ENCODE results near the gene RALGAPA1.
A peak's percentile ranks its signal among the peaks of the same experiment; 100 is the strongest.
"Not testable (repeated sequence)": the region's sequence is repeated elsewhere in the genome, so short reads cannot be mapped to it uniquely, and the experiment has no call there.

Gene RALGAPA1

DNA sequence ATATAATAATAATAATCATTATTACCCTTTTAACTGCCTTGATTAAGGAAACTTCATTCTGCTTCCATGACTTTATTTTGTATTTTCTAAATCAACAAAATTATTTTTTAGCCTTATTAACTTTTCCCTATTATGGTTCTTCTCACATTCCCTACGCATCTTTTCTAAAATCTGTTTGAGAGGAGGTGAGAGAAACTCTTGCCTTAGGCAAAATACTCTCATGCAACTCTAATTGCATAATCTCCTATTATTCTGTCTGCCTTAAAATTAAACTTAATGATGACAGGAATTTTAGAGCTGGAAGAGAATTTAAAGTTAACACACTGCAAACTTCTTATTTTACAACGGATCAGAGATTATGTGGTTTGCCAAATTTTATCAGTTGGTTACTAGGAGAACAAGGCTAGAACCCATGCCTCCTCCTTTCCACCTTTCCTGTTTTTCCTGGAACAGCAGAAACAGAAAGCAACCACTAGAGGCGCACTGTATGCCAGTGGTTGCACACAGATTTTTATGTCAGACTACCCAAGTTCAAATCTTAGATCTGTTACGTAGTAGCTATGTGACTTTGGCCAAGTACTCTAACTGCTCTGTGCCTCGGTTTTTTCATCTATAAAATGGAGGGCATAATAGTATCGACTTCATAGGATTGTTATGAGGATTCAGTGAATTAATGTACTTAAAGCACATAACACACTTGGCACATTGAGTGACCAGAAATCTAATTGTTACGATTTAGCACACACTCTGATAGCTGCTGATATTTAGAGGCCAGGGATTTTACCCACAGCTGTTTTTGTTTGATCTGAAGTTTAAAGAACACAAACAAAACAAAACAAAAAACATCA, 12.7 kb upstream of the RALGAPA1 start:
- peak; percentile 36 to 53 for DNase-seq

DNA sequence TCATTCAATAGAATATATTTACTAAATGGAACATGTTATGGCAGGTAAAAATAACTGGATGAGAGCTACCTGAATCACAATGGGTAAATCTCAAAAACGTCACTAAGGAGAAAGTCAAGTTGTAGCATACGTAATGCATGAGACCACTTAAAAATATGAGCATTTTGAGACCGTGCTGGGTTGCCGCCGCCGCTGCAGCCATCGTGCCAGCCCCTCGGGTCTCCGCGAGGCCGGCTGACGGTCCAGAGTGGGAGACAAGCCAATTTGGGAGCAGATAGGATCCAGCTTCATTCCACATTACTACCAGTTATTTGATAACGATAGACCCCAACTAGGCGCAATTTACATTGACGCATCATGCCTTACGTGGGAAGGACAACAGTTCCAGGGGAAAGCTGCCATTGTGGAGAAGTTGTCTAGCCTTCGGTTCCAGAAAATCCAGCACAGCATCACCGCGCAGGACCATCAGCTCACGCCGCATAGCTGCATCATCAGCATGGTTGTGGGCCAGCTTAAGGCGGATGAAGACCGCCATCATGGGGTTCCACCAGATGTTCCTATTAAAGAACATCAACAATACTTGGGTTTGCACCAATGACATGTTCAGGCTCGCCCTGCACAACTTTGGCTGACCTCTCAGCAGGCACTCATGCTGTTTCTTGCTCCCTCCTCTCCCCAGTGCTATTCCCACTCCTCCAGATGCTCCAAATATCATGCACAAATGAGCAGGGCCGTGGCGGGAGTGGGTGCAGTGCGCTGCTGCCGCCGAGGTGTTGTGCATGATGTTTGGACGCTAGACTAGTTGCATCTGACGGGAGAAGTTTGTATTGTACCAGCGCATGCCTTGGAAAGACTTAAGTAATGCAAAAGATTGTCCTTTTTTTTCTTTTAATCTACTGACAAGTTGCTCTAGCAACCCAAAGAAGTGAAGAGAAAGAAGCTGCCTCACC, 10.8 kb upstream of the RALGAPA1 start:
- no peak for DNase-seq

DNA sequence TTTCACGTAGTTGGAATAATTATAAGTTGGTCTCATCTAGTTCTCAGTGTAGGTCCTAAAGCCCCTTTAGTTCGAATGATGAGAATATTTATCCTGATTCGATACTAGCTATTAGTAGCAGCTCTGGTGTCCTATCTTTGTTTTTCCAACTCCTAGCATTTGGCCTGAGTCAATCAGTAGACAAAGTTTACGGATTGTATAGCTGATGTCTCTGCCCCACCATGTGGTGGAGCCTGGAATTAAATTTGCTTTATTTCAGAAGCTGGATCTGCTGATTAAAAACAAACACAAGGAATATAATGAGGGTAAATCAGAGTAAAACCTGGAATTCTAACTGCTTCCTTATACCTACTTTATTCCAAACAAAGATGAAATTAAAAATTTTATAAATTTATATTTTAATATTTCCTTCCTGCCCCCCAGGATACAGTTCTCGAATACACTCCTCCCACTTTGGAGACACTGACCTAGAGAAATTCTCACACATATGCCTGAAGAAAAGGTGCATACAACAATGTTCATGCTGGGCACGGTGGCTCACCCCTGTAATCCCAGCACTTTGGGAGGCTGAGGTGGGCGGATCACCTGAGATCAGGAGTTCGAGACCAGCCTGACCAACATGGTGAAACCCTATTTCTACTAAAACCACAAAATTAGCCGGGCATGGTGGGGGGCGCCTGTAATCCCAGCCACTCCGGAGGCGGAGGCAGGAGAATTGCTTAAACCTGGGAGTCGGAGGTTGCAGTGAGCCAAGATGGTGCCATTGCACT, 9.4 kb upstream of the RALGAPA1 start:
- peak; percentile 29 to 55 for DNase-seq

DNA sequence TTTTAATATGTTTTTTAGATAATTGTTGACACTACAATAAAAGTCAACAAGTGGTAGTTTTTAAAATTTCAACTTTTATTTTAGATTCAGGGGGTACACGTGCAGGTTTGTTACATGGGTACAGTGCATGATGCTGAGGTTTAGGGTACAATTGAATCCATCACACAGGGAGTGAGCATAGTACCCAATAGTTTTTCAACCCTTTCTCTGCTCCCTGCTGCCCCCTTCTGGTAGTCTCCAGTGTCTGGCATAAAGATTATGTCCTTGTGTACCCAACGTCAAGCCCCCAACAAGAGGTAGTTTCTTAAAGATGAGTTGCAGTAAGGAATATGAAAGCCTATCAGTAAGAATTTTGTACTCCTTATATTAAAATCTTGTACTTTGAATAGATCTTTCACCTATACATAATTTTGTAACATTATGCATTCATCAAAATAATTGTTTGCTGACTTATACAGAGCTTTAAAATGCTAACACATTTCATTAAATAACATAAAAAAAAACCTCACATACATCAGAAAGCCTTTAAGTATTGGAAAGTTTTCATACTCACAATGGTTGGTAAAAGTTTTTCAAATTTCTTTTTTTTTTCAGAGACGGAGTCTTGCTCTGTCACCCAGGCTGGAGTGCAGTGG, 5.4 kb upstream of the RALGAPA1 start:
- DNase-seq, result peak; percentile 44 to 93

DNA sequence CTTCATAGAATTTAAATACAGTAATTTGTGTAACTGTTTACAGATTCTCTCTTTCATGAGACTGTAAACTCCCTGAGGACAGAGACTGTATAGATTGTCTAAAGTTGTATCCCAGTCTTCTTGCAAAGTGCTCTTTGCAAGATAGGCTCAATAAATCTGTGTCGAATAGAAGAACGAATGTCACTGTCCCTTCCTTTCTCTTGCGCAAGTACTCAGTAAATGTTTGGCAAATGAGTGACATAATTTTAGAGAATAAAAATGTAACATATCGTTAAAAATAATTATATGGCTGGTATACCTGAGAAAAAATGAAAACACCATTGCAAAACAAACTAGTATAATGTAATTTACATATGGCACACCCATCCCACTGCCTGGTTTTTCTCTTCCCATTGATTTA, 1.9 kb upstream of the RALGAPA1 start:
- no peak for DNase-seq

DNA sequence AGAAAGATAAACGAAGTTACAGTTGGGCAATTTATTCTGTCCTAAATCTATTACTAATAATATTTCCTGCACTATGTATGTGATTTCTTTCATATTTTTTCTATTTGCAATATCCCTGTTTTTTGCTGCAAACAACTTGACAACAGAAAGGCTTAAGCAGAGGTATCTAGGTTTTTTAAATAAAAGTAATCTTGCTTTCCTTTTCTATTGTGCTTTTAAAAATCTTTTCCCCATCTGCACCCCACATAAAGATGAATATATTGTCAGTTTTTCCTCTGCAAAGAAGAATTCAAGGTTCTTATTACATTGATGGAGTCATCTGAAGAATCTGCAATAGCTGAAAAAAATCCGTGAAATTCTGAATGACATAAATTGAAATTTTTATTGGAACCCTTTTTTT, 502 bp upstream of the RALGAPA1 start:
- no peak for DNase-seq

DNA sequence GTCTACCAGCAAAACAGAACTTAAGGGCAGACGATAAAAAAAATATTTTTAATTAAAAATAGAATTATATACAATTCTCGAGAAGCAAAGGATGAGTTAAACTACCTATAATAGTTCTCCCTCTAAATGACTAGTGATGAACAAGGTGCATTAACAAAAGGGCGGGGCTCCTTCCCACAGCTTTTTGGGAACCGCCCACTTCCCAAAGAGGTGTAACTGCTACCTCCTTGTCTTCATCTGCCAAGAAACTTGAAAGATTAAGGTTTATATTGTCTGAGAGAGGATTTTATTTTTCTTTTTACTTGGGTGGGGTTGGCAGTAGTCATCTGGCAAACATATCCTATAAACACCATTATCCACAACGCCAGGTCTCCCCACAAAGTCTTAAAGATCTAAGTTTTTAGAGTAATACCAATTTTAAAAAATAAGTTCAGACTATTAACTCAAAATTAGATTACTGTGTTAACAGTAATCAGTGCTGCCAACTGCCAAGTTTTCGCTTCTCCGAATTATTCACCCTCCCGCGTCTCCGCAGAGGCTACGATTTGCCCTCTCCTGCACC, 938 bp downstream of the RALGAPA1 start:
- DNase-seq, result peak in 1 of 2 donors; percentile 4

DNA sequence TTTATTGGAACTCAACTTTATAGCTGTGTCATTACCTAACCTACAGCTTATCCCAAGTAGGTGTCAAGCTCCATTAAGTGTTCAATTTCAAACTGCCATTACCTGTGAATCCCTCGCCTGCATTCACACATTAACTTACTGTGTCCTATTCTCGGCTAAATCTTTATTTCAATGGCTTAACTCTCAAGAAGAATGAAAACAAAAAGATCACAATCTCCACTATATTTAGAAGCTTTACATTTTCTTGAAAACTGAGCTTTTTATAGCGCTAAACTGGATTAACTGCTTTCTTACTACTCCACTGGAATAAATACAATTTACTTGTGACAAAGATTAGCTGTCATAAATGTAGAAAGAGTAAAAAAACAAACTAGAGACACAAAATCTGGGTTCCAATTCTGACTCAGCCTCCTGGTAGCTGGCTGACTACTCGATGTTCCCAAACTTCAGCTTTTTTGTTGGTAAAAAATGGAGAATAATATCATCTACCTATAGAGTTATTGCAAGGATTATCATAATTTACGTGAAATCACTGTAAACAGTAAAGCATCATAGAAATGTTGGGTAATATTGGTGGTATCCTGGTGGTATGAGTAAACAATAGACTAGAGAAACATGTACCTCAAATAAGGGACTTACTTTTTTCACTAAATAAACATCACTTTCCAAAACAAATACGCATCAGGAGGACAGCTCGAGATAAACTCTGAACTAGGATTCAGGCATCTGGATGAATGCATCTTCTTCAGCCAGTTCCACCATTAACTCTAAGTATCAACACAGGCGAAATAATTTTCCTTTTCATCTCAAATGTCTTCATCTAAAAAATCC, 1.7 kb downstream of the RALGAPA1 start:
- no peak for DNase-seq

DNA sequence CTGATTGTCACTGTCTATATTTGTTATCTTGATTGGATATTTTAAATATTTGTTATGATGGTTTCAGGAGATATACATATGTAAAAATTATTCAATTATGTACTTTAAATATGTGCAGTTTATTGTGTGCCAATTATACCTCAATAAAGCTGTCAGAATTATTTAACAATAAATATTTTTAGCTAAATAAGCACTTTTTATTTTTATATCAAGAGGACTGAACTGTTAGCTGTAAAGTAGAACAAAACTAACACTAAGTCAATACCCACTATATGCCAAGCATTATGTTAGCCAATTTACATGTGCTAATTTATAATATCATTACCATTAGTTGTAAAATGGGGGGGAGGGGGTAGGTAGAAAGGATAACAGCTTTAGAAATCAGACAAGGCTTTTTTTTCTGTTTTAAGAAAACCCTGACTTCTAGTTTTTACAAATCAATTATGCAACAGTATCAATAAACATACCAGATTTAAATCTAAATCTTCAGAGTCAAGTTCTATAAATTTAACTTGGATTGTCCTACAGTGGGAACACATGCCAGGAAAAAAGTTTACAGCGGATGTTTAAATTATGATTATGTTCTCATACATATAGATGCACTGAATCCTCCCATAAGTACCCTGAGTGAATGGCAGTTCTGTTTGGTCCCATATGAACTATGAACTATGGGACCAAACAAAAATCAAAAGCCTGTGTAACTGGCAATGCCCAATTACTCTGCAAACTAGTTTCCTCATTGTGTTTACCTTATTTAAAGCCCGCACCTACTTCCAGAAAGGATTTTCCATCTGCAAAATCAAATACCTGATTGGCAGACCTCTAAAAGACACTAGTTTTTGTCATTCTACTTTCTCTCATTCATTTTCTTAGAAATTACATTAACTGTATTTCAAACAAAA, 2.8 kb downstream of the RALGAPA1 start:
- no peak for DNase-seq

DNA sequence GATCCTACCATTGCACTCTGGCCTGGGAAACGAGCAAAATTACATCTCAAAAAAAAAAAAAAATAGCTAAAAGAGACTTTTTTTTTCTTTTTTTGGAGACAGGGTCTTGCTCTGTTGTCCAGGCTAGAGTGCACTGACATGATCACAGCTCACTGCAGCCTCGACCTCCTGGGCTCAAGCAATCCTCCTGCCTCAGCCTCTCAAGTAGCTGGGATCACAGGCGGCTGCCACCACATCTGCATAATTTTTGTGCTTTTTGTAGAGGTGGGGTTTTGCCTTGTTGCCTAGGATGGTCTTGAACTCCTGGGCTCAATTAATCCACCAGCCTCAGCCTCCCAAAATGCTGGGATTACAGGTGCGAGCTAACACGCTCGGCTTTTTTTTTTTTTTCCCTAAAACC, 11.3 kb downstream of the RALGAPA1 start:
- no peak for DNase-seq

DNA sequence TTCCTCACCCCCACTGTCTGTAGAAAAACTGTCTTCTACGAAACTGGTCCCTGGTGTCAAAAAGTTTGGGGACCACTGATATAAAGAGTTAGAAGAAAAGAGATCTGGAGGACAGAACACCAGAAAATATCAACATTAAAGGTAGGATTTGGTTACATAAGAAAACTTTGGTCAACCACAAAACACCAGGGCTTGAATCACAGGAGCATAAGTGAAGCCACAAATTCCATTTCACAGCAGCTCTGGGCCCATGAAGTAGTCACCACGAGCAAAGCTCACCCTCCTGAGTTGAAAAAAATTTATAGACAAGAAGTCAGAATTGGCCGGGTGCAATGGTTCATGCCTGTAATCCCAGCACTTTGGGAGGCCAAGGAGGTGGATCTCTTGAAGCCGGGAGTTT, 19.4 kb downstream of the RALGAPA1 start:
- DNase-seq, result no peak

DNA sequence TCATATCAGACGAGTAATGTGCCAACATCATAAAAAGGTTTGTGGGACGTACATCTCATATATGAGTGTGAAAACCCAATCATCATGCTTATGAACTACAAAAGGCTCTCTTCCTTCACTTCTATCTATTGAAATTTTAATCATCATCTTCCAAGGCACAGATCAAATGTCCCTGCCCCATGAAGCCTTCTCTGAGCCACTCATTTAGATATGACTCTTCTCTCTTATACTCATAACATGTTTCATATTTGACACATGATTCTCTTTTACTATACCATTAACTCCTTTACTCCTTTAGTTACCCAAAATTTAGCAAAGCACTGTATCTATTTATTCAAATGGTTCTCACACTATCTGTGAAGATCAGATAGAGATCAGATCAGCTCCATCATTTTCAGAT, 22.2 kb downstream of the RALGAPA1 start:
- no peak for DNase-seq

DNA sequence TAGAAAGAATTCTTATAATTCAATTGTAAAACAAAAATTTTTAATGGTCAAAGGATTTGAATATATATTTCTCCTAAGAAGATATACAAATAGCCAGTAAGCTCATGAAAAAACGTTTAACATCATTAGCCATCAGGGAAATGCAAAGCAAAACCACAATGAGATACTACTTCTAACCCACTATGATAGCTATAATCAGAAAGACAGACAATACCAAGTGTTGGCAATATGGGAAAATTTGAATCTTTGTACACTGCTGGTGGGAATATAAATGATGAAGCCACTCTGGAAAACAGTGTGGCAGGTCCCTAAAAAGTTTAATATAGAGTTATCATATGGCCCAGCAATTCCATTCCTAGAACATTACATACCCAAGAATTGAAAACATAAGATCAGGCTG, 25.4 kb downstream of the RALGAPA1 start:
- DNase-seq, result peak in 1 of 2 donors; percentile 16

DNA sequence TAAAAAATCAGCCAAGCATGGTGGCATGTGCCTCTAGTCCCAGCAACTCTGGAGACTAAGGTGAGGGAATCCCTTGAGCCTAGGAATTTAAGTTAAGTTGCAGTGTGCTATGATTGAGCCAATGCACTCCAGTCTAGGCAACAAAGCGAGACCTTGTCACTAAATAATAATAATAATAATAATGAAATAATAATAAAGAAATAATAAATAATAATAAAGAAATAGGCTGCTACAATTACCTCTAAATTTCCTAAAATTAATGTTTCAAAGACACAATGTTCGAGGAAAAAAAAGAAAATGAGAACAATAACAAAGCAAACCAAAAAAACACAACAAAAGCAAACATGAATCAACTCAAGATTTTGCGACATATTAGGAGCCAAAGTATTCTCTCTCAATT, 29.7 kb downstream of the RALGAPA1 start:
- DNase-seq, result no peak

DNA sequence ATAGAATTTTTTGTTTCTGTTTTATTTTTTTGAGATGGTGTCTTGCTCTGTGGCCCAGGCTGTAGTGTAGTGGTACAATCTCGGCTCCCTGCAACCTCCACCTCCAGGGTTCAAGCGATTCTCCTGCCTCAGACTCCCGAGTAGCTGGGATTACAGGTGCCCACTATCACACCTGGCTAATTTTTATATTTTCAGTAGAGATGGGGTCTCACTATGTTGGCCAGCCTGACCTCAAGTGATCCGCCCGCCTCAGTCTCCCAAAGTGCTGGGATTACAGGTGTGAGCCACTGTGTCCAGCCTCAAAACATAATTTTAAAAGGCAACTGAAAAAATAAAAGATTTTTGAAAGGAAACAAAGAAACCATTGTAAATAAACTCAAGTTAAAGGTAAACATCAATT, 31.5 kb downstream of the RALGAPA1 start:
- not testable (repeated sequence) for DNase-seq

DNA sequence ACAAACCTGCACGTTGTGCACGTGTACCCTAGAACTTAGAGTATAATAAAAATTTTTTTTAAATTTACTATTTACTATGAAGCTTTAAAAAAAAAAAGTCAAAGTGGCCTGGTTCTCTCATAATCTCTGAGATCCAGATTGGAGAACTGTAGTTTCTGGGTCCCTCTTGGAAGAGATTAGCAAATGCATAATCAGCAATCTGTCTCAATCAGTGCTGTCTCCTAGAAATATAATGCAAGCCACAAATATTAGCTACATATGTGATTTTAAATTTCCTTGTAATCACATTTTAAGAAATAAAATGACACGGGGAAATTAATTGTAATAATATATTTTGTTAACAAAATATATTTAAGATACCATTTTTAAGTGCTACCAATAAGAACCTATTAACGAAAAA, 32.3 kb downstream of the RALGAPA1 start:
- DNase-seq, result no peak

DNA sequence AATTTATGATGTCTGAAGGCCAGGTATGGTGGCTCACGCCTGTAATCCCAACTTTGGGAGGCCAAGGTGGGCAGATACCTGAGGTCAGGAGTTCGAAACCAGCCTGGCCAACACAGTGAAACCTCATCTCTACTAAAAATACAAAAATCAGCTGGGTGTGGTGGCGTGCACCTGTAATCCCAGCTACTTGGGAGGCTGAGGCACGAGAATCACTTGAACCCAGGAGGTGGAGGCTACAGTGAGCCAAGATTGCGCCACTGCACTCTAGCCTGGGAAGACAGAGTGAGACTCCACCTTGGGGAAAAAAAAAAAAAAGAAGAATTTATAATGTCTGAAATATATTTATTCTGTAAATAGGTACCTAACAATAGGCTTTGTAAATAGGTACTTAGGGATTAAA, 33.0 kb downstream of the RALGAPA1 start:
- DNase-seq, result not testable (repeated sequence)

DNA sequence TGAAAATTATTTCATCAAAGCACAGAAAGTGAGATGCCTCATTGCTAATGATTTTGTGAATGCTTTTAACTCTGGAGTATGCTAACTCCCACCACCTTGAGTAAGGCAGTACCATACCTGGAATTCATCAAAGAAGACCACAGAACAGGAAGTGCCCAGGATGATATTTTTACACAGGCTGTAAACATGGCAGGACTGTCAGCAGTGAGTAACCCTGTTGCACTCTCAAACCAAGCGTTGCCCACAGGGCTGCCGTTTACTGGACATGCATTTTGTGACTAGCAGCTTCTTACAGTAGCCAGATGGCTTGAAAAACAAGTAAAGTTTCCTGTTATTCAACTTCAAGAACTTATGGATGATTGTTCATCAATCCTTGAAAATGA, 42.4 kb downstream of the RALGAPA1 start:
- DNase-seq, result no peak

DNA sequence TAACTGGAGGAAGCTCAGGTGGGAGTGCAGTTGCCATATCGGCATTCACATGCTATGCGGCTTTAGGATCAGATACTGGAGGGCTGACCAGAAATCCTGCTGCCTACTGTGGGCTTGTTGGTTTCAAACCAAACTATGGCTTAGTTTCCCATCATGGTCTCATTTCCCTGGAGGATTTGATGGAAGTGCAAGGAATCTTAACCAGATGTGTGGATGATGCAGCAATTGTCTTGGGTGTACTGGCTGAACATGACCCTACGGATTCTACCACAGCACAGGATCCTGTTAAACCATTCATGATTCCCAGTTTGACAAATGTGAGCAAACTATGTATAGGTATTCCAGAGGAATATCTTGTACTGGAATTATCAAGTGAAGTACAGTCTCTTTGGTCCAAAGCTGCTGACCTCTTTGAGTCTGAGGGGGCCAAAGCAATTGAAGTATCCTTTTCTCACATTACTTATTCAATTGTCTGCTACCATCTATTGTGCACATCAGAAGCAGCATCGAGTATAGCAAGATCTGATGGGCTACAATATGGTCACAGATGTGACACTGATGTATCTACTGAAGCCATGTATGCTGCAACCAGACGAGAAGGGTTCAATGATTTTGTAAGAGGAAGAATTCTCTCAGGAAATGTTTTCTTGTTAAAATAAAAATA, 42.9 kb downstream of the RALGAPA1 start:
- no peak for DNase-seq

DNA sequence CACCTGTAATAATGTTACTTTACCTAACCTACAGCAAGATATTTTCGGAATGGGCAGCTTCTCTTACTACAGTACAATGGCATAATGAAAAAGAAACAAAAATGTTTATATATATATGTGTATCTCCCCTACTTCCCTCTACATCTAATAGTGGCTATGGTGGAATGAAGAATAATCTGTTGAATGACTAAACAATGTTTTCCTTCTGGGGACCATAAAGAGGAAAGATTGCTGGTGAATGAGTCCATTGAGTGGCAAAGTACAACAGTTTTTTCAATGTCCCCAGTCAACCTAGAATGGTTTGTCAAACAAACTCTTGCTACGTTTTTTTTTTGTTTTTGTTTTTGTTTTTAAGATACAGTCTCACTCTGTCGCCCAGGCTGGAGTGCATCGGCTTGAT, 47.2 kb downstream of the RALGAPA1 start:
- no peak for DNase-seq

Data from inflammatory macrophage treated with lipopolysaccharide for 1 hour (primary cell).